SU-DHL-6 (cell line): Measurements from ENCODE around the gene RALGDS.

Experiments
- H2AFZ ChIP-seq: fragments of 200-600 bp; sonication (generic); 2 replicates; pipeline ENCODE4 v1.6.1; 2014; ENCODE audit warnings: low read depth, mild to moderate bottlenecking, moderate library complexity, mixed read lengths, antibody characterized with exemption, low read length; ENCODE audit not compliant: severe bottlenecking
- H3F3A ChIP-seq: fragments of 200-600 bp; shearing (Covaris generic); 2 replicates; pipeline ENCODE4 v1.6.0; 2016; ENCODE audit warnings: antibody characterized with exemption, mild to moderate bottlenecking; ENCODE audit not compliant: insufficient read depth
- H3K27ac ChIP-seq: fragments of 200-600 bp; sonication (generic); 2 replicates; pipeline ENCODE4 v1.5.1; 2016; ENCODE audit warnings: low read depth, mild to moderate bottlenecking, low read length, moderate library complexity, mixed read lengths
- H3K27me3 ChIP-seq: fragments of 200-600 bp; sonication (generic), shearing (Covaris generic); 2 replicates; pipeline ENCODE4 v1.6.0; 2014; ENCODE audit warnings: mild to moderate bottlenecking, low read length
- H3K36me3 ChIP-seq: fragments of 200-600 bp; sonication (generic); 2 replicates; pipeline ENCODE4 v1.6.1; 2014; ENCODE audit warnings: mild to moderate bottlenecking, low read length, mixed read lengths
- H3K4me2 ChIP-seq: fragments of 300-600, 200-600 bp; shearing (Covaris generic), sonication (generic); 2 replicates; pipeline ENCODE4 v1.6.0; 2014; ENCODE audit warnings: low read length, low read depth, mild to moderate bottlenecking; ENCODE audit not compliant: poor library complexity, severe bottlenecking
- H3K4me3 ChIP-seq: fragments of 200-600 bp; sonication (generic); 2 replicates; pipeline ENCODE4 v1.5.1; 2014; ENCODE audit warnings: antibody characterized with exemption, low read length, mild to moderate bottlenecking, mixed read lengths; ENCODE audit not compliant: insufficient read depth, poor library complexity, severe bottlenecking
- H3K79me2 ChIP-seq: fragments of 200-600 bp; sonication (generic); 2 replicates; pipeline ENCODE4 v1.6.1; 2014; ENCODE audit warnings: mild to moderate bottlenecking, low read length, moderate library complexity; ENCODE audit not compliant: insufficient read depth
- H3K9ac ChIP-seq: fragments of 200-600 bp; sonication (generic); 2 replicates; pipeline ENCODE4 v1.7.0; 2014; ENCODE audit warnings: mild to moderate bottlenecking, low read length
- H3K9me2 ChIP-seq: fragments of 200-600 bp; sonication (generic); replicated peaks from 2 replicates; pipeline ENCODE4 v1.6.1; 2014; ENCODE audit warnings: low read length; ENCODE audit not compliant: insufficient read depth
- H3K9me3 ChIP-seq: fragments of 200-600 bp; sonication (generic); 2 replicates; pipeline ENCODE4 v1.6.1; 2014; ENCODE audit warnings: low read length, mixed read lengths; ENCODE audit not compliant: insufficient read depth
- H4K20me1 ChIP-seq: fragments of 200-600 bp; sonication (generic); 2 replicates; pipeline ENCODE4 v1.6.1; 2014; ENCODE audit warnings: low read depth, mild to moderate bottlenecking, antibody characterized with exemption, low read length, moderate library complexity, mixed read lengths
- EZH2phosphoT487 ChIP-seq: fragments of 200-600 bp; sonication (generic), shearing (Covaris generic); conservative IDR thresholded peaks from 2 replicates; pipeline ENCODE4 v1.6.1; 2018; ENCODE audit warnings: mild to moderate bottlenecking, antibody characterized with exemption, low read length, moderate library complexity, mixed read lengths
- TF ChIP-seq, protein P1 (sequence below): fragments of 200-600 bp; sonication (generic); IDR thresholded peaks from one replicate; pipeline ENCODE4 v1.5.1; 2017; ENCODE audit warnings: antibody characterized with exemption, mild to moderate bottlenecking, low read length, moderate library complexity; ENCODE audit not compliant: insufficient read depth, poor library complexity, severe bottlenecking

Gene RALGDS

DNA sequence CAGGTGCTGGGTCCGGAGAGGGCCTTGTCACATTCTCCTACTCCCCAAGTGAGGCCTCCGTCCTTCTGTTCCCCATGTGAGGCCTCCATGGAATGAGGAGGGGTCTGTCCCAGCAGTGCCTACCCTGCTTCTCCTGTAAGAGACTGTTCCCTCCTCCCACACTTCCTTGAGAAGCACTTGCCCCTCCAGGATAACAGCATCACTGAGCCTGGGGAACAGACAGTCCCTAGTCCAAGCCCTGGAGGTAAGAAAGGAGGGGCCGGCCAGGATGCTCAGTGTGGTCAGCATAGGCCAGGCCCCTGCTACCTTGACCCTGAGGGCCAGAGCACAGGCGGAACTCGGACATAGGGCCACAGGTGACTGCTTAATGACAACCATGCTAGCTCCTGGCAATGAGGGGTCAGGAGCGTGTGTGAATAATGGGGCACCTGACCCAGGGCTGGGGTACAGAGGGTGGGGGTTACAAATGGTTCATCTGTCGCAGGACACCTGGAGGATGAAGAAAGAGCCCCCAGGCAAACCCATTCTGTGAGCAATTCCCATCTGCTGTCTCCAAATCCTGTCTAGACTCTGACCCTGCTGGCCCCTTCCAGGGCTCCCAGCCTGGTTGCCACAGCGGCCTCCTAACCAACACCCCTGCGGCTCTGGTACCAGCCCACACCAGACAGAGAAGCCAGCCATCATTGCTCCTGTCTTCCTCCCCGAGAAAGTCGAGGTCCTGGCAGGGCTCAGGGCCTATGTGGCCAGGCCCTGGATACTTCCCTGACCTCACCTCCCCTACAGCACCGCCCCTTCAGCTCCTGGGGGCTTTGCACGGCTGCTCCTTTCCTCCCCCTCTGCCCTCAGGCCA lies 20.3 kb downstream of the RALGDS start:
- H3K9me2 ChIP-seq: no peaks in the 10 kb centered on the region
- peaks cover 4% of the 10 kb centered on the region; the same call in 1 of the 2 replicates for H3K36me3 ChIP-seq
- no peak overlapping the region for H2AFZ ChIP-seq
- TF ChIP-seq, protein P1, sequence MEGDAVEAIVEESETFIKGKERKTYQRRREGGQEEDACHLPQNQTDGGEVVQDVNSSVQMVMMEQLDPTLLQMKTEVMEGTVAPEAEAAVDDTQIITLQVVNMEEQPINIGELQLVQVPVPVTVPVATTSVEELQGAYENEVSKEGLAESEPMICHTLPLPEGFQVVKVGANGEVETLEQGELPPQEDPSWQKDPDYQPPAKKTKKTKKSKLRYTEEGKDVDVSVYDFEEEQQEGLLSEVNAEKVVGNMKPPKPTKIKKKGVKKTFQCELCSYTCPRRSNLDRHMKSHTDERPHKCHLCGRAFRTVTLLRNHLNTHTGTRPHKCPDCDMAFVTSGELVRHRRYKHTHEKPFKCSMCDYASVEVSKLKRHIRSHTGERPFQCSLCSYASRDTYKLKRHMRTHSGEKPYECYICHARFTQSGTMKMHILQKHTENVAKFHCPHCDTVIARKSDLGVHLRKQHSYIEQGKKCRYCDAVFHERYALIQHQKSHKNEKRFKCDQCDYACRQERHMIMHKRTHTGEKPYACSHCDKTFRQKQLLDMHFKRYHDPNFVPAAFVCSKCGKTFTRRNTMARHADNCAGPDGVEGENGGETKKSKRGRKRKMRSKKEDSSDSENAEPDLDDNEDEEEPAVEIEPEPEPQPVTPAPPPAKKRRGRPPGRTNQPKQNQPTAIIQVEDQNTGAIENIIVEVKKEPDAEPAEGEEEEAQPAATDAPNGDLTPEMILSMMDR: no peak
- TF ChIP-seq EZH2phosphoT487: no peak
- H3K79me2 ChIP-seq: no peaks in the 10 kb centered on the region
- H3K4me2 ChIP-seq: no peak overlapping the region
- no peaks in the 10 kb centered on the region for H3K9me3 ChIP-seq
- H3K9ac ChIP-seq: no peak overlapping the region
- H3K27me3 ChIP-seq: no peaks in the 10 kb centered on the region
- H3K27ac ChIP-seq: no peak overlapping the region
- H3K4me3 ChIP-seq: no peak overlapping the region
- no peaks in the 10 kb centered on the region for H3F3A ChIP-seq
- H4K20me1 ChIP-seq: no peaks in the 10 kb centered on the region

DNA sequence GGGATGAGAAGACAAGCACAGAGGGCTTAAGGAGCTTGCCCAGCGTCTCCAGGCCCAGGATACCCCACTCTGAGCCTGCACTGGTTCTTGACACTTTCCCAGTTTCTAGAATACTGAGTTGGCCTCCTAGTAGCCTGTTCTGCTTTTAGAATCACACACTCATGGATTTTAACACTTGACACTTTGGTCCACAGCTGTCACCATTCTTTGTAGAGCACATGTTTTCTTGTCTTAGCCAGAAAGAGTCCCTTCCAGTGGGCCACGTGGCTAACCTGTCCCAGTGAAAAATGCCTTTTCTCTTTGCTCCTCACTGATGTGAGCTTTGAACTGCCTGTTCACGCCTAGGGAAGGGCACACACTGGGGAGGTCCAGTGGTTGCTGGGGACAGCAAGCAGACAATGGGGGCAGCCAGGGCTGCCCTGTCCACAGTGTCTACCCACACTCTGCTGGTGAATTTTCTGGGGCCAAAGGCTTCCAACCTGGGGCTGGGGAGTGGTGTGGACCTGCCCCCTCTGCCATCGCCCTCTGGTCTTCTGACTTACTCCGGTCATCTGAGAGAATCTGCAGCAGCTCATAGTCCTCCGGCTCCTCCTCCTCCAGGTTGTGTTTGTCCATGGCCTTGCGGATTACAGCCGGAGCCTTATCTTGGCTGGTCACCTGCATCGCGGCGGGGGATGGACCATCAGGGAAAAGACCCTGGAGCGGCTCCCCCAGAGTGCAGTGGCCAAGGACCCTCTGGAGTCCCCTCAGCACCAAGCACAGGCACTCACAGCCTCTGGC lies 21.1 kb downstream of the RALGDS start:
- Histone ChIP-seq H3K4me2 (no peak overlapping the region), H3K9ac (no peak overlapping the region), H3K27me3 (no peaks in the 10 kb centered on the region), H3K36me3 (peaks cover 4% of the 10 kb centered on the region; the same call in 1 of the 2 replicates), H3F3A (no peaks in the 10 kb centered on the region), H3K9me2 (no peaks in the 10 kb centered on the region), H3K27ac (no peak overlapping the region), H2AFZ (no peak overlapping the region), H3K9me3 (no peaks in the 10 kb centered on the region), H4K20me1 (no peaks in the 10 kb centered on the region), H3K4me3 (no peak overlapping the region), H3K79me2 (no peaks in the 10 kb centered on the region)
- TF ChIP-seq, protein P1: no peak
- no peak for TF ChIP-seq EZH2phosphoT487

DNA sequence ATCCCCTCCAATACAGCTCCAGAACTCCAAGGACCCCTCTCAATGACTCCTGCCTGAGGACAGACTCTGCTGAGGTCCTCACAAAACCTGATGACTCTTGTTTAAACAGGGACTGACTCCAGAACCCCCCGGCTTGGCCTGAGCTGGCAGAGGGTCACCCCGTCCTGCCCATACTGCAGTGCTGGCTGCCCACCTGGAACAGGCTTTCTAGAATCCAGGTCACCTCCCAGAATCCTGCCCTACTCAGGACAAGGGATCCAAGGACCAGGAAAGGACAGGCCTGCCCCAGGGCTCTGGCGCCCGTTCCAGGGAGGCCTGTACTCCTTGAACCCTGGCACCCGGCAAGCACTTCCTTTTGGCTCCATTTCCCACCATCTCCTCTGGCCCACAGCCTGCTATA lies 22.2 kb downstream of the RALGDS start:
- TF ChIP-seq, protein P1: no peak
- TF ChIP-seq EZH2phosphoT487: no peak
- H3K36me3 ChIP-seq: peaks cover 4% of the 10 kb centered on the region; the same call in 1 of the 2 replicates

More for the DNA sequence above, 22.2 kb downstream of the RALGDS start:
- H4K20me1 ChIP-seq: no peaks in the 10 kb centered on the region
- H3K79me2 ChIP-seq: no peaks in the 10 kb centered on the region
- H3K27me3 ChIP-seq: no peaks in the 10 kb centered on the region
- no peaks in the 10 kb centered on the region for H3F3A ChIP-seq
- no peak overlapping the region for H3K4me2 ChIP-seq
- H3K9me3 ChIP-seq: no peaks in the 10 kb centered on the region
- no peaks in the 10 kb centered on the region for H3K9me2 ChIP-seq
- H3K27ac ChIP-seq: no peak overlapping the region
- no peak overlapping the region for H3K9ac ChIP-seq
- H3K4me3 ChIP-seq: no peak overlapping the region
- H2AFZ ChIP-seq: no peak overlapping the region
